IPS-20b (cell line): ENCODE measurements around the gene FCN3.
A peak's percentile ranks its signal among the peaks of the same experiment; 100 is the strongest.

Experiments used
- H3K27ac ChIP-seq: one replicate; pipeline ENCODE4 v1.5.1; 2013; ENCODE audit warnings: low read length
- H3K27me3 ChIP-seq: 2 replicates; pipeline ENCODE4 v1.6.1; 2013; ENCODE audit warnings: mild to moderate bottlenecking, low read length, inconsistent platforms; ENCODE audit not compliant: insufficient read depth
- H3K36me3 ChIP-seq: 2 replicates; pipeline ENCODE4 v1.6.1; 2013; ENCODE audit warnings: low read depth, mild to moderate bottlenecking, inconsistent platforms, low read length, moderate library complexity; ENCODE audit not compliant: insufficient read depth
- H3K4me1 ChIP-seq: 2 replicates; pipeline ENCODE4 v1.6.1; 2013; ENCODE audit warnings: mild to moderate bottlenecking, control low read depth, inconsistent platforms, low read length, moderate library complexity; ENCODE audit not compliant: insufficient read depth
- H3K4me3 ChIP-seq: 2 replicates; pipeline ENCODE4 v1.5.1; 2013; ENCODE audit warnings: mild to moderate bottlenecking, low read length, inconsistent platforms
- H3K9ac ChIP-seq: 2 replicates; pipeline ENCODE4 v1.6.1; 2013; ENCODE audit warnings: low read depth, mild to moderate bottlenecking, inconsistent platforms, low read length, moderate library complexity
- H3K9me3 ChIP-seq: 2 replicates; pipeline ENCODE4 v1.6.1; 2013; ENCODE audit warnings: mild to moderate bottlenecking, low read depth, low read length, inconsistent platforms; ENCODE audit not compliant: insufficient read depth

Gene FCN3

DNA sequence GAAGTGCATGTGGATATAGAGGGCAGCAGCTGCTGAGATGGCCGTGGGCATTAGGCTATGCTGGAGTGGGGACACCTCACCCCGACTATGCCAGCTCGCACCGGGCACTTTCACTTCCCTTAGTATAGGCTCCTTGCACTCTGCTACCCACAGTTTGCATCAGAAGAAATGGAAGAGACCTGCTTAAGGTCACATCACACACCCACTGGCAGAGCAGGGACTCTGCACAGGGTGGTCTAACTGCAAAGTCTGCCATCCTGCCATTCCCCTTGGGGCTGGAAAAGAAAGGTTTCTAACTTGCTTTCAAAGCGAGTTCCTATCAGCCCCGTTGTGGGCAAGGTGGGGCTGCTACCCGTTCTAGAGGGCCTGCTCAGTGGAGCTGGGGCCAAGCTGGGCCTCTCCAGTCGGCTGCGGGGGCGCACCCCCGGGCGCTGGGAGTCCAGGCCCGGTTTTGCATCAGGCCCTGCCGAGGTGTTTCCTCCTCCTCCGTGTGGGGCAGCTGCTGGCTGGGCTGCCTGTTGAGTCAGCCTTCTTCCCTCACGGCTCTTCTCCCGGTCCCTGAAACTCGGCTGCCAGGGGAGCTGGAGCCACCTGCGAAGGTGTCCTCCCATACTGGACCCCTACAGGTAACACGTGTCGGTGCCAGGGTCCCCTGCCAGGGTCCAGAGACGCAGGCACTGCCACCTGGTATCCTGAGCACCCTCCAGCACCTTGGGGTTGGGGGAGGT lies 32.9 kb downstream of the FCN3 start, which contains the start of gene SYTL1:
Gene SYTL1, plus strand, starts transcription at position 498 of the 728 bp plus-strand sequence. CDS start 3,313 bp downstream, outside the sequence.
- Histone ChIP-seq H3K27me3 (no peaks in the 10 kb centered on the region), H3K9ac (peak within 1 kb of the TSS; percentile 56; the same call in 1 of the 2 replicates), H3K27ac (no peak within 1 kb of the TSS), H3K36me3 (no peaks in the 10 kb centered on the region), H3K9me3 (no peaks in the 10 kb centered on the region), H3K4me1 (peaks cover 4% of the 10 kb centered on the region; the same call in 1 of the 2 replicates), H3K4me3 (peak within 1 kb of the TSS; percentile 60)

DNA sequence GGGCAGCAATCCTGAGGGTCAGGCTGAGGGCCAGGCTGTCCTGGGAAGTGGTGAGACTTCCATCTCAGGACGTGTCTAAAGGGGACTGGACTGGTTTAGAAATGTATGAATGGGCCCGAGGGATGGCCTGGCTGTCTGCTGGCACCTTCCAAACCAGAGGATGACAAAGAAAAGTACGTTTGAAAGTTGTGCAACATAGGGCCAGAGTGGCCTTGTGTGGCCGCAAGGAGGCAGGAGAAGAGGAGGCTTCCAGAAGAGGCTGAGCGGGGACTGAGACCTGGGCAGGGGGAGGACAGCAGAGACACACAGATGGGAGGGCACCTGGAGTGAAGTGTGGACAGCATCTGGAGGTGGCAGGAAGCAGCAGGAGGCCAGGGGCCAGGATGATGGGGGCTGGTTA lies 35.4 kb downstream of the FCN3 start:
- peaks cover 12% of the 10 kb centered on the region for H3K36me3 ChIP-seq
- H3K27ac ChIP-seq, result no peak overlapping the region
- peaks cover 4% of the 10 kb centered on the region; the same call in 1 of the 2 replicates for H3K4me1 ChIP-seq
- H3K4me3 ChIP-seq, result no peak overlapping the region
- H3K27me3 ChIP-seq, result no peaks in the 10 kb centered on the region
- no peaks in the 10 kb centered on the region for H3K9me3 ChIP-seq
- no peak overlapping the region for H3K9ac ChIP-seq

DNA sequence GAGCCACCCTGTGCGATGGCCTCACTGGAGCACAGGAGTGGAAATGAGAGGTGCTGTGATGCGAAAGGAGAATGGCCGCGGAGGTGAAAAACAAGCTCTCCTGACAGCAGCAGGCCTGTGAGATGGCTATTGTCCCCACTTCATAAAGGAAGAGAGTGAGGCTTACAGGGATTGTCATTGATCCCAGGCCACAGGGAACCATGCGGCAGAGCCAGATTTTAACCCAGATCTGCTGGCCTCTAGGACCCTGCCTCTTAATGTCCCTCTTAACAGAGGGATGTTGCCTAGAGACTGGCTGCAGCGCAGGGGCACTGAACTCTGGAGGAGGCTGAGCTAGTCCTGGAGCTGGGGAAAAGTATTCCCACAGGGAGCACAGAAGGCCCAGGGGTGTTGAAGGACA lies 35.9 kb downstream of the FCN3 start:
- no peaks in the 10 kb centered on the region for H3K27me3 ChIP-seq
- H3K4me1 ChIP-seq, result peaks cover 4% of the 10 kb centered on the region; the same call in 1 of the 2 replicates
- H3K4me3 ChIP-seq, result no peak overlapping the region
- H3K27ac ChIP-seq, result no peak overlapping the region
- H3K36me3 ChIP-seq, result peaks cover 16% of the 10 kb centered on the region
- no peak overlapping the region for H3K9ac ChIP-seq
- H3K9me3 ChIP-seq, result no peaks in the 10 kb centered on the region

DNA sequence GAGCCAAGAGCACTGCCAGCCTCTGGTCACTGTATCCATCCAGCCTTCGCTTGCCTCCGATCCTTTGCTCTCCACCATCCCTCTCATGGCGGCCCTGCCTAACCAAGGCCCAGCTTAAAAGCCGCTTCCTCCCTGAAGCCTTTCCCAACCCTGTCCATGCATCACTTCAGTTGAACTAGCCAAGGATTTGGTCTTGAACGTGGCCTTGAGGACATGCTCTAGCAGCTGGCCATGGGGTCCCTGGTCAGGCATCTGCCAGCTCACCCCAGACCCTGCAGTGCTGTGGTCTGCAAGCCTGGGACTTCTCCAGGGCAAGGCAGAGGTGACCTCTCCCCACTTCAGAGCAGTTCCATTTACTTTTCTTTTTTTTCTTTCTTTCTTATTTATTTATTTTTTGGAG lies 37.9 kb downstream of the FCN3 start:
- H3K27ac ChIP-seq, result no peak overlapping the region
- H3K4me1 ChIP-seq, result no peaks in the 10 kb centered on the region; the same call in 1 of the 2 replicates
- no peak overlapping the region for H3K4me3 ChIP-seq
- peaks cover 33% of the 10 kb centered on the region for H3K36me3 ChIP-seq
- no peaks in the 10 kb centered on the region for H3K9me3 ChIP-seq
- H3K9ac ChIP-seq, result no peak overlapping the region
- no peaks in the 10 kb centered on the region for H3K27me3 ChIP-seq

DNA sequence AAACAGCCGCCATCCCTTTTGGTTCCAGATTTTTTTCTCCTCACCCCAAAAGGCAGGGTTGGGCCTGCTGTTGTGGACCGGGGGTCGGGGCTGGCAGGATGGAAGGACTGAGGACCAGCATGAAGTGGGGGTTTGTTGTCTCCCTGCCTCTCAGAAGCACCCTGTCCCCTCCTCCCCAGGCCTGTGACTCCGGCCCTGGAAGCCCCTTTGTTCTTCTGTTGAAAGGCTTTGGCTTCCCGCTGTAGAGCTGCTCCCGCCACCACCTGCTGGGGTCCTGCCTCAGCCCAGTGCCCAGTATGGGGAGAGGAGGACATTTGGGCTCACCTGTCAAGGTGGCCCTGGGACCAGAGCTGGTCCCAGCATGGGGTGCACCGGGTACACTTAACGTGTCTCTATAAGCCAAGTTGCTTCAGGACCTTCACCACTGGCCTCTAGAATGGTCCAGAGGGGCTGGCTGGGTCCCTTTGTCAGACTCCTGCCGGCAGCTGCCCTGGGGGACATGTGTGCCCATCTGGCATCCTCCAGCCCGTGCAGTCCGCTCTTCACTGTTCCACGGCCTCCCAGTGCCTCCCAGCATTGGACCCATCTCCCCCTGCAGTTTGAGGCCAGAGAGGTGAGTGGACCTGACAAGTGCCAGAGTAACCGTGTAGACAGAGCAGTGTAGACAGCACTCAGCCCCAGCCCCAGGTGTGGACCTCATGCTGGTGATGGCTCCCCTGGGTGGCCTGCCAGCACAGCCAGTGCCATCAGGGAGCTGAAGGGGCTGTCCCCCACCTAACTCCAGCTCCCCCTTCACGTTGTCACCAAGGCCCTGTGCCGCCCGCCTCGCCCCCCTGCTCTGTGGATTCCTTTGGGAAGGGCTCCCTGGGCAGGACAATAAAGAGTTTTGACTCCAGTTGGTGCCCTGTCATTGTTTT lies 38.9 kb downstream of the FCN3 start:
- Histone ChIP-seq H3K36me3 (peaks cover 40% of the 10 kb centered on the region), H3K4me3 (no peak overlapping the region), H3K9me3 (no peaks in the 10 kb centered on the region), H3K27me3 (no peaks in the 10 kb centered on the region), H3K27ac (no peak overlapping the region), H3K9ac (no peak overlapping the region), H3K4me1 (no peaks in the 10 kb centered on the region; the same call in 1 of the 2 replicates)

DNA sequence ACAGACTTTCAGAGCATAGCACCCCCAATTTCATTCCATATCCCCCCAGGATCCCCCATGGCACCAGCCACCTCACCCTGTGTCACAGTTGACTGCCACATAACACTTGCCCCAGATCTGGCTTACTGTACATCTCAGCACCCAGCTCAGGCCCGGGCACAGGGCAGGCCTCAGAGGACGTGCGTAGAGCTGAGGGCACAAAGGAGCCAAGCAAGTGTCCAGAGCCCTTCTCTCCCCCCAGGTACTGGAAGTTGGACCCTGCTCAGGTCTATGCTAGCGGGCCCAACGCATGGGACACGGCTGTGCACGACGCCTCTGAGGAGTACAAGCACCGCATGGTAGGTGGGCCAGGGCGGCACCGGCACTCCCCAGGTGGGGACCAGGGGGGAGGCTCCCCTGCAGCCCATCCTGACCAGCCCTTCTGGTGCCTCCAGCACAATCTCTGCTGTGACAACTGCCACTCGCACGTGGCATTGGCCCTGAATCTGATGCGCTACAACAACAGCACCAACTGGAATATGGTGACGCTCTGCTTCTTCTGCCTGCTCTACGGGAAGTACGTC lies 40.8 kb downstream of the FCN3 start:
- H3K27me3 ChIP-seq, result no peaks in the 10 kb centered on the region
- no peaks in the 10 kb centered on the region; the same call in 1 of the 2 replicates for H3K4me1 ChIP-seq
- peaks cover 40% of the 10 kb centered on the region for H3K36me3 ChIP-seq
- H3K4me3 ChIP-seq, result no peak overlapping the region
- H3K27ac ChIP-seq, result no peak overlapping the region
- no peak overlapping the region for H3K9ac ChIP-seq
- no peaks in the 10 kb centered on the region for H3K9me3 ChIP-seq

DNA sequence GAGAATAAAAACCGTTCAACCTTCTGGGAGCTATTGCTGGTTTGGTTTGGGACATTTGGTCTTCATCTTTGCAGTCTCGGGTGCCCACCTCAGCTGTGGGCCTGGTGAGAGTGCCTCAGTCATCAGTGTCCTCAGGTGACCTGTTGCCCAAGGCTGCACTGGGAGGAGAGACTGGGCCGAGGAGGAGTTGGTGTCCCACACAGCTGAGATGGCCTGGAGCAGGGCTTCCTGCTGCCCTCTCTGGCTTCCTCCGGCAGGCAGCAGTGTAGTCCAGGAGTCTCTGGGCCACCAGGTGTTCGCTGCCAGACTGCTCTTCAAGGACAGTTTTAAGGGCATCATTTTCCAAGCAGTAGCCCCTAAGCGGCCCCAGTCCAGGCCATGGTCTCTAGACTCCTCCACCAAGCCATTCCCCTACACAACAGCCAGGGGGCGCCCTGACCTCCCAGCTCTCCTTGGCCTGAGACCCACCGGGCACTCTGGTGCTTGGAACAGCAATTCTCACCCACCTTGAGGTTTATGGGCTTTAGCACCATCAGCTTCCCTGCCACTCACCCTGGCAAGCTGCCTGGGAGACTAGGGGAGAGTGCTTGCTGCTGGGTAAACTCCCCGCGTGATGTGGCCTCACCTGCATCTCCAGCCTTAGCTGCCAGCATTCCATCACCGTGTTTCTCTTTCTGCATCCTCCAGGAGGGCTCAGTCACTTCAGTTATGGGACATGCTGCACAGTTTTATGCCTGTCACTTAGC lies 41.9 kb downstream of the FCN3 start:
- H3K9me3 ChIP-seq, result no peaks in the 10 kb centered on the region
- peaks cover 43% of the 10 kb centered on the region for H3K36me3 ChIP-seq

DNA sequence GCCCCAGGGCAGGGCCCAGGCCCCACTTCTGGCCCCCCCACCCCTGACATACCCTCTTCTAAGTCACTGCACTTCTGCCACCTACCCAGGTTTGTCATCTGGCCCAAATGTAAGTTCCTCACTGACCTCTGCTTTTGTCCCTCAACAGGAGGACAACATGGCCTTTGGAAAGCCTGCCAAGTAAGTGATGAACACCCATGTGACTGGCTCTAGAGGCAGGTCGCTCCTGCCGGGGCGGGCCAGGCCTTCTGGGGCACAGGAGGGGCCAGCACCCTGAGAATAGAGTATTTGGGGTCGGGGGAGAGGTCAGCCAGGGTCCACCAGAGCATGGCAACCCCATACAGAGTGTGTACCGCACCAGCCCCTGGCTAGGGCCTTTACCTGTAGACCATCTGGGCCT lies 42.7 kb downstream of the FCN3 start:
- H3K36me3 ChIP-seq, result peaks cover 50% of the 10 kb centered on the region
- H3K4me3 ChIP-seq, result no peak overlapping the region
- H3K9ac ChIP-seq, result no peak overlapping the region
- no peak overlapping the region for H3K27ac ChIP-seq
- H3K27me3 ChIP-seq, result no peaks in the 10 kb centered on the region
- H3K9me3 ChIP-seq, result no peaks in the 10 kb centered on the region
- no peaks in the 10 kb centered on the region for H3K4me1 ChIP-seq

More for the DNA sequence above, 41.9 kb downstream of the FCN3 start:
- H3K27ac ChIP-seq, result no peak overlapping the region
- no peaks in the 10 kb centered on the region for H3K27me3 ChIP-seq
- no peaks in the 10 kb centered on the region for H3K4me1 ChIP-seq
- H3K9ac ChIP-seq, result no peak overlapping the region
- H3K4me3 ChIP-seq, result no peak overlapping the region

DNA sequence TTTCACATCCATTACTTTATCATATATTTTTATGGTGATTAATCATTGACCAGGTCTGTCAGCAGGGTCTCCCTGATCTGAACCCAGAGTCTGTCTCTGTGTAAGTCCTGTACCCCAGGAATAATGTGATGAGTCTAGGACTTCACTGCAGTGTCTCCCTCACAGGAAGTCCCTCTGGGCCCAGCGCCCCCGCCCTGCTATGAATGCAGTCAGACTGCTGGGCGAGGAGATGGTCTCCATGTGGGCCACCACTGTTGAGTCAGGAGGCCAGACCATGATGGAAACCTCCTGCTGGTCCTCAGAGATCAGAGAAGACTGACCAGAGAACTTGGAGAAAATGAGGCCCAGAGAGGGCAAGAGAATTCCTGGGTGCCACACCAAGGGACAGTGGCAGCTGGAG lies 43.2 kb downstream of the FCN3 start:
- H3K27ac ChIP-seq, result no peak overlapping the region
- H3K9ac ChIP-seq, result no peak overlapping the region
- H3K9me3 ChIP-seq, result no peaks in the 10 kb centered on the region
- H3K36me3 ChIP-seq, result peaks cover 55% of the 10 kb centered on the region
- H3K4me3 ChIP-seq, result no peak overlapping the region
- H3K4me1 ChIP-seq, result no peaks in the 10 kb centered on the region
- no peaks in the 10 kb centered on the region for H3K27me3 ChIP-seq

DNA sequence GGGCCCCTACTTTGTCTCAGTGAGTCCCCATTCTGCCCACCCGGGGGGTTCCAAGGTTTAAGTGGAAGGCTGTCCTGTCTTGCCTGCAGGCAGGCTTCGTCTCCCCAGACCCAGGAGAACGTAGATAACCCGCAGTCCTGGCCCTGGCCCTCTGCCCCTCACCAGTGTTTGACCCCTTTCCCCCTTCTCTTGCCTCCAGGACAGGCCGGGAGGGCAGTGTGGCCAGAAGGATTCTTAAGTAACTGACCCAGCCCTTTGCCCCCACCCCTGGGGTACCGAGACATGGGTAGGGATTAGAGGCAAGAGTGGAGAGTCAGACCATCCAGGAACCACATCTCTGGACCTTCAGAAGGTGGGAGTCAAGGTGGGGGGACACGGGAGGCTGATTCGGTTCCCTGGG lies 43.8 kb downstream of the FCN3 start:
- Histone ChIP-seq H3K4me3 (no peak overlapping the region), H3K27ac (no peak overlapping the region), H3K27me3 (no peaks in the 10 kb centered on the region), H3K9me3 (no peaks in the 10 kb centered on the region), H3K9ac (no peak overlapping the region), H3K36me3 (peaks cover 61% of the 10 kb centered on the region), H3K4me1 (no peaks in the 10 kb centered on the region)

DNA sequence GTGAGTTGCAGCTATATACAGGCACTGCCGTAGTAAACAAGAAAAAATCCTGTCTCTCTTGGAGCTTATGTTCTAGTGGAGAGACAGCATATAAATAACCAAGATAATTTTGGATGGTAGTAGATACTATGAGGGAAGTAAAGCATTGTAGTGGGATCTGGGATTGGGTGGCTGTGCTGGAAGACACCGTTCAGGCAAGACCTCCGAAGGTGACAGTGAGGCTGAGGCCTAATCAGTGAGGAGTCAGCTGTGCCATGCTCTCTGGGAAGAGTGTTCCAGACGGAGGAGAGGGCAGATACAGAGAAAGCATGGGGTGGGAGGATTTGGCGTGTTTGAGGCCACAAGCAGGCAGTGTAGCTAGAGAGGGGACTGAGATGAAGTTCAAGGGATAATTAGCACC lies 46.7 kb downstream of the FCN3 start:
- Histone ChIP-seq H3K27me3 (no peaks in the 10 kb centered on the region), H3K9me3 (no peaks in the 10 kb centered on the region), H3K36me3 (peaks cover 52% of the 10 kb centered on the region; the same call in 1 of the 2 replicates), H3K4me1 (peaks cover 3% of the 10 kb centered on the region; the same call in 1 of the 2 replicates), H3K9ac (no peak overlapping the region), H3K27ac (no peak overlapping the region), H3K4me3 (no peak overlapping the region)
